Measurements from ENCODE around the gene TFCP2. TPM values are rescaled to one million over a fixed set of nuclear protein-coding genes. Genes with fewer than 3 reads are reported as not detected.

Gene TFCP2
- total RNA-seq, 1 donor from 2014 or later: 22.4 TPM

GRCh38 chr12:51131745-51132521 is 41.0 kb downstream of the TFCP2 start:
- TF ChIP-seq CTCF (IDR thresholded peaks at IDR 0.05; ENCODE audit: insufficient read depth, low read depth, low read length): no peak
- no peak for TF ChIP-seq EZH2 (IDR thresholded peaks at IDR 0.05; ENCODE audit: insufficient read depth, low read length)
- Histone ChIP-seq H3K9ac (ENCODE audit: low read length) (no peak overlapping the region), H2AFZ (ENCODE audit: low read depth, low read length) (no peak overlapping the region), H3K4me3 (ENCODE audit: insufficient read depth, low read depth, low read length) (no peak overlapping the region), H4K20me1 (ENCODE audit: insufficient read depth, low read length) (peaks cover 5% of the 10 kb centered on the region), H3K27me3 (ENCODE audit: insufficient read depth, low read length) (no peaks in the 10 kb centered on the region), H3K36me3 (ENCODE audit: insufficient read depth, low read length) (no peaks in the 10 kb centered on the region), H3K27ac (ENCODE audit: low read depth, low read length) (no peak overlapping the region), H3K4me1 (ENCODE audit: insufficient read depth, low read length) (no peaks in the 10 kb centered on the region), H3K9me3 (ENCODE audit: insufficient read depth, low read depth, low read length) (no peaks in the 10 kb centered on the region), H3K4me2 (ENCODE audit: low read length) (no peak overlapping the region), H3K79me2 (ENCODE audit: insufficient read depth, low read length) (no peaks in the 10 kb centered on the region)
- no peak overlapping the region for H3K27ac Mint-ChIP-seq (ENCODE audit: unreplicated experiment)
- H3K4me3 Mint-ChIP-seq (ENCODE audit: unreplicated experiment): no peak overlapping the region
- H3K27me3 Mint-ChIP-seq (ENCODE audit: low read depth, unreplicated experiment): no peaks in the 10 kb centered on the region
- peaks cover 6% of the 10 kb centered on the region for H3K4me1 Mint-ChIP-seq (ENCODE audit: low read depth, unreplicated experiment)
- DNase-seq (ENCODE audit: low read depth) (no peak), FAIRE-seq (no peak)
- peaks cover 2% of the 10 kb centered on the region for H3K36me3 Mint-ChIP-seq (ENCODE audit: low read depth, unreplicated experiment)
- no peaks in the 10 kb centered on the region for H3K9me3 Mint-ChIP-seq (ENCODE audit: unreplicated experiment)

GRCh38 chr12:51128919-51129318 is 44.0 kb downstream of the TFCP2 start:
- no peak overlapping the region for H3K4me3 Mint-ChIP-seq (ENCODE audit: unreplicated experiment)
- Histone ChIP-seq H2AFZ (ENCODE audit: low read depth, low read length) (no peak overlapping the region), H3K9ac (ENCODE audit: low read length) (no peak overlapping the region), H3K9me3 (ENCODE audit: insufficient read depth, low read depth, low read length) (no peaks in the 10 kb centered on the region), H3K4me2 (ENCODE audit: low read length) (no peak overlapping the region), H3K27me3 (ENCODE audit: insufficient read depth, low read length) (no peaks in the 10 kb centered on the region), H4K20me1 (ENCODE audit: insufficient read depth, low read length) (peaks cover 10% of the 10 kb centered on the region), H3K27ac (ENCODE audit: low read depth, low read length) (no peak overlapping the region), H3K36me3 (ENCODE audit: insufficient read depth, low read length) (no peaks in the 10 kb centered on the region), H3K4me1 (ENCODE audit: insufficient read depth, low read length) (no peaks in the 10 kb centered on the region), H3K79me2 (ENCODE audit: insufficient read depth, low read length) (no peaks in the 10 kb centered on the region), H3K4me3 (ENCODE audit: insufficient read depth, low read depth, low read length) (no peak overlapping the region)
- H3K36me3 Mint-ChIP-seq (ENCODE audit: low read depth, unreplicated experiment): peaks cover 4% of the 10 kb centered on the region
- FAIRE-seq (no peak), DNase-seq (ENCODE audit: low read depth) (peak; percentile 33)
- no peaks in the 10 kb centered on the region for H3K9me3 Mint-ChIP-seq (ENCODE audit: unreplicated experiment)
- TF ChIP-seq CTCF (IDR thresholded peaks at IDR 0.05; ENCODE audit: insufficient read depth, low read depth, low read length) (no peak), EZH2 (IDR thresholded peaks at IDR 0.05; ENCODE audit: insufficient read depth, low read length) (no peak)
- H3K27ac Mint-ChIP-seq (ENCODE audit: unreplicated experiment): no peak overlapping the region
- H3K4me1 Mint-ChIP-seq (ENCODE audit: low read depth, unreplicated experiment): peaks cover 14% of the 10 kb centered on the region
- no peaks in the 10 kb centered on the region for H3K27me3 Mint-ChIP-seq (ENCODE audit: low read depth, unreplicated experiment)

Data from astrocyte (in vitro differentiated cells and primary cell).